Measurements from ENCODE around the gene CCDC107. TPM values are rescaled to one million over a fixed set of nuclear protein-coding genes. Genes with fewer than 3 reads are reported as not detected.

The CCDC107 gene
- total RNA-seq, 4 donors from 2014 or later, result 15.1 to 30.5 (median 21.2) TPM

DNA sequence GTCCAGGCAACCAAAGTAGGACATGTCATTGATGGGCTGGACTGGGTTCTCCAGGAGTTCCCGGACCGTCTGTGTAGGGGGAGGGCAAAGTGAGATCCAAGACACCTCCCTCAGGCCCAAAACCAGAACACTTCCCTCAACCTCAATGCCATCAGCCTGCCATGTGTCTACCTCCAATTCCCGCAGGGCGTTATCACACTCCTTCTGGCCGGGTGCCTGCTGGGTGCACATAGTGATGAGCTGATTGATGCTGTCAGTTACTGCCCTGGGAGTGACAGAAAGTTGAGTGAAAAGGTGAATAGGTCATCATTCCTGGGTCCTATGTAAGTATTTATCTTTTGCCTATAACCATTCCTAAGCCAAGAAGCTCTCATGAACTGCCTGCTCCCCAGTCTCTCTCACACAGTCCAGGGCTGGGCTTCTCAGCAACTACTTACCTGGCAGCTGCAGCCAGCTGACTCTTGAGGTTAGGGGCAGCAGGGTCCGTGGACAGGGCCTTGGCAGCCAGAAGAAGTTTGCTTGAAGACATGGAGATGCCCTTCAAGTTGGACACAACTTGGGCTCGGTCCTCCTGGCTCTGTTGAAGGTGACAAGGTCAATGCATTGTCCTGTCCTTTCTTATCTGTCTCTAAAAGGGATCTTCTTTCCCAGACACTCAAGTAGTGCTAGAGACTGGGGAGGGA, 52.9 kb downstream of the CCDC107 start:
- 80 to 84% methylated on average over 7 of the region's 7 CpGs for WGBS, 2 donors
- no peak overlapping the region for H3K4me3 ChIP-seq (ENCODE audit: low read depth, poor library complexity, severe bottlenecking)
- intact Hi-C loops (cut with DNase I; ENCODE audit: low total_unique reads), result no loop called here
- no peak for DNase-seq (ENCODE audit: low spot score in 2 of 2)
- no peak for TF ChIP-seq POLR2A (IDR thresholded peaks at IDR 0.05)
- TF ChIP-seq, protein P1, sequence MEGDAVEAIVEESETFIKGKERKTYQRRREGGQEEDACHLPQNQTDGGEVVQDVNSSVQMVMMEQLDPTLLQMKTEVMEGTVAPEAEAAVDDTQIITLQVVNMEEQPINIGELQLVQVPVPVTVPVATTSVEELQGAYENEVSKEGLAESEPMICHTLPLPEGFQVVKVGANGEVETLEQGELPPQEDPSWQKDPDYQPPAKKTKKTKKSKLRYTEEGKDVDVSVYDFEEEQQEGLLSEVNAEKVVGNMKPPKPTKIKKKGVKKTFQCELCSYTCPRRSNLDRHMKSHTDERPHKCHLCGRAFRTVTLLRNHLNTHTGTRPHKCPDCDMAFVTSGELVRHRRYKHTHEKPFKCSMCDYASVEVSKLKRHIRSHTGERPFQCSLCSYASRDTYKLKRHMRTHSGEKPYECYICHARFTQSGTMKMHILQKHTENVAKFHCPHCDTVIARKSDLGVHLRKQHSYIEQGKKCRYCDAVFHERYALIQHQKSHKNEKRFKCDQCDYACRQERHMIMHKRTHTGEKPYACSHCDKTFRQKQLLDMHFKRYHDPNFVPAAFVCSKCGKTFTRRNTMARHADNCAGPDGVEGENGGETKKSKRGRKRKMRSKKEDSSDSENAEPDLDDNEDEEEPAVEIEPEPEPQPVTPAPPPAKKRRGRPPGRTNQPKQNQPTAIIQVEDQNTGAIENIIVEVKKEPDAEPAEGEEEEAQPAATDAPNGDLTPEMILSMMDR (IDR thresholded peaks at IDR 0.05), result no peak

Small RNA genes within 50 kb of the gene (microRNA-seq; reads per million reads assigned to microRNA genes)
- gene MIR6852 (ENCODE audit: borderline number of aligned reads in 1 of 2, borderline replicate concordance in 2 of 2), result 0 to 0.68 reads per million in 2 donors

Other genes with a start within 250 kb of the CCDC107 start
- 10 to 100 TPM; 18.5 to 32.0 (median 30.1) TPM for gene RUSC2, start 168.2 kb upstream of the CCDC107 start, total RNA-seq
- 10 to 100 TPM; 20.8 to 43.5 (median 33.0) TPM for gene TESK1, start 53.0 kb upstream of the CCDC107 start, total RNA-seq
- gene CD72, start 39.9 kb upstream of the CCDC107 start, total RNA-seq, result 1 to 10 TPM; 1.2 to 5.6 (median 2.0) TPM
- gene SIT1, start 7.4 kb upstream of the CCDC107 start, total RNA-seq, result not detected
- gene RMRP, start 273 bp upstream of the CCDC107 start, total RNA-seq, result over 10,000 TPM in 1 of 4 donors, 1,000 to 10,000 TPM in 3; 1,358 to 15,269 (median 4,926) TPM
- 1 to 10 TPM in 2 of 4 donors, under 1 TPM in 2; 0.32 to 7.6 (median 0.86) TPM for gene ARHGEF39, start 6.9 kb downstream of the CCDC107 start, total RNA-seq
- 10 to 100 TPM in 1 of 4 donors, 1 to 10 TPM in 2, under 1 TPM in 1; 0.25 to 22.2 (median 4.2) TPM for gene CA9, start 15.6 kb downstream of the CCDC107 start, total RNA-seq
- gene TPM2, start 31.6 kb downstream of the CCDC107 start, total RNA-seq, result 100 to 1,000 TPM in 1 of 4 donors, 10 to 100 TPM in 3; 36.3 to 190 (median 68.6) TPM
- 100 to 1,000 TPM; 101 to 176 (median 155) TPM for gene TLN1, start 73.9 kb downstream of the CCDC107 start, total RNA-seq
- 10 to 100 TPM; 18.2 to 26.6 (median 20.5) TPM for gene CREB3, start 74.4 kb downstream of the CCDC107 start, total RNA-seq
- gene GBA2, start 90.9 kb downstream of the CCDC107 start, total RNA-seq, result 10 to 100 TPM; 53.7 to 83.3 (median 65.0) TPM
- gene RGP1, start 91.0 kb downstream of the CCDC107 start, total RNA-seq, result 10 to 100 TPM; 17.1 to 26.4 (median 22.1) TPM
- 1 to 10 TPM in 1 of 4 donors, under 1 TPM in 1, not detected in 2; 0.55 to 2.8 TPM for gene MSMP, start 96.0 kb downstream of the CCDC107 start, total RNA-seq
- 10 to 100 TPM; 12.2 to 20.4 (median 18.8) TPM for gene NPR2, start 133.3 kb downstream of the CCDC107 start, total RNA-seq
- under 1 TPM in 2 of 4 donors, not detected in 2; 0.29 to 0.42 TPM for gene SPAG8, start 154.0 kb downstream of the CCDC107 start, total RNA-seq
- 10 to 100 TPM; 17.8 to 27.9 (median 19.9) TPM for gene HINT2, start 156.8 kb downstream of the CCDC107 start, total RNA-seq
- not detected for gene FAM221B, start 170.4 kb downstream of the CCDC107 start, total RNA-seq
- 1 to 10 TPM; 2.2 to 8.4 (median 5.4) TPM for gene TMEM8B, start 170.9 kb downstream of the CCDC107 start, total RNA-seq
- gene OR13J1, start 212.1 kb downstream of the CCDC107 start, total RNA-seq, result not detected
- 1 to 10 TPM; 1.1 to 5.7 (median 3.9) TPM for gene HRCT1, start 247.9 kb downstream of the CCDC107 start, total RNA-seq